PC-9 (cell line): Measurements from ENCODE around the gene FIBCD1. TPM values are rescaled to one million over a fixed set of nuclear protein-coding genes. Genes with fewer than 3 reads are reported as not detected.

ENCODE experiments used
- BruUV-seq: library from RNA; stranded (reverse); fragments of 400-500 nt; replicated peaks from 2 replicates; lab custom pipeline; 2021; lab: Mats Ljungman, UMichigan
- CTCF ChIA-PET: fragments of 300-600 bp; sonication (Branson Sonifier 250); formaldehyde crosslinking; loops from one replicate; lab custom pipeline; 2022; ENCODE audit warnings: antibody characterized with exemption; lab: Charles Lee
- POLR2A ChIA-PET: fragments of 300-600 bp; sonication (Branson Sonifier 250); formaldehyde crosslinking; loops from one replicate; lab custom pipeline; 2022; ENCODE audit warnings: antibody characterized with exemption; ENCODE audit not compliant: unreplicated experiment; lab: Charles Lee
- DNase-seq, 2 experiments: peaks; one replicate each; pipeline versions ENCODE4 v3.0.0 to v3.0.0-alpha.2; 2015 to 2022; ENCODE audit warnings: mixed read lengths in 1 of 2
- H2AFZ ChIP-seq: fragments of 200-600 bp; sonication (generic); 2 replicates; pipeline ENCODE4 v1.8.1; 2017; ENCODE audit warnings: antibody characterized with exemption
- H3F3A ChIP-seq: fragments of 200-600 bp; sonication (generic); 2 replicates; pipeline ENCODE4 v1.8.1; 2017; ENCODE audit warnings: antibody characterized with exemption, mild to moderate bottlenecking, low read depth; ENCODE audit not compliant: insufficient read depth
- H3K27ac ChIP-seq: fragments of 200-600 bp; sonication (generic); 2 replicates; pipeline ENCODE4 v1.6.1; 2016; ENCODE audit warnings: mixed run types
- H3K27me3 ChIP-seq: fragments of 200-600 bp; sonication (generic); 2 replicates; pipeline ENCODE4 v1.6.1; 2016; ENCODE audit warnings: low read depth, mixed run types; ENCODE audit not compliant: insufficient read depth
- H3K36me3 ChIP-seq: fragments of 200-600 bp; sonication (generic); 2 replicates; pipeline ENCODE4 v1.6.1; 2016; ENCODE audit warnings: low read depth, mixed run types
- H3K4me1 ChIP-seq: fragments of 200-600 bp; sonication (generic); replicated peaks from 2 replicates; pipeline ENCODE4 v1.6.1; 2016; ENCODE audit warnings: mixed run types; ENCODE audit not compliant: insufficient read depth
- H3K4me2 ChIP-seq: fragments of 200-600 bp; sonication (generic); 2 replicates; pipeline ENCODE4 v1.6.1; 2017; ENCODE audit warnings: mixed run types
- H3K4me3 ChIP-seq: fragments of 200-600 bp; sonication (generic); 2 replicates; pipeline ENCODE4 v1.6.1; 2016; ENCODE audit warnings: mixed run types
- H3K79me2 ChIP-seq: fragments of 200-600 bp; sonication (generic); 2 replicates; pipeline ENCODE4 v1.6.1; 2017; ENCODE audit warnings: low read depth, mixed run types
- H3K9me2 ChIP-seq: fragments of 200-600 bp; sonication (generic); 2 replicates; pipeline ENCODE4 v1.8.1; 2017; ENCODE audit warnings: mild to moderate bottlenecking; ENCODE audit not compliant: insufficient read depth
- H3K9me3 ChIP-seq: fragments of 200-600 bp; sonication (generic); 2 replicates; pipeline ENCODE4 v1.8.1; 2016; ENCODE audit warnings: low read depth; ENCODE audit not compliant: insufficient read depth
- H4K20me1 ChIP-seq: fragments of 200-600 bp; sonication (generic); 2 replicates; pipeline ENCODE4 v1.8.1; 2017; ENCODE audit not compliant: insufficient read depth
- CTCF ChIP-seq: fragments of 200-600 bp; sonication (generic); conservative IDR thresholded peaks from 2 replicates; pipeline ENCODE4 v1.6.1; 2017; ENCODE audit warnings: mixed run types, antibody characterized with exemption, mild to moderate bottlenecking, moderate library complexity
- EZH2 ChIP-seq: fragments of 200-600 bp; sonication (generic); IDR thresholded peaks from 2 replicates; pipeline ENCODE4 v1.8.0; 2017; ENCODE audit warnings: antibody characterized with exemption, low read depth
- intact Hi-C: fragments of 100-400 bp; cut with micrococcal nuclease; formaldehyde crosslinking; loops from one replicate; pipeline ENCODE4 v1.10.0; 2022; ENCODE audit not compliant: unreplicated experiment
- total RNA-seq: library from RNA; stranded (reverse); gene quantifications from 2 replicates; pipeline ENCODE4 v1.2.3, GENCODE V29; 2021

FIBCD1 gene
- total RNA-seq, 1 experiment from 2014 or later = 2.7 TPM

DNA sequence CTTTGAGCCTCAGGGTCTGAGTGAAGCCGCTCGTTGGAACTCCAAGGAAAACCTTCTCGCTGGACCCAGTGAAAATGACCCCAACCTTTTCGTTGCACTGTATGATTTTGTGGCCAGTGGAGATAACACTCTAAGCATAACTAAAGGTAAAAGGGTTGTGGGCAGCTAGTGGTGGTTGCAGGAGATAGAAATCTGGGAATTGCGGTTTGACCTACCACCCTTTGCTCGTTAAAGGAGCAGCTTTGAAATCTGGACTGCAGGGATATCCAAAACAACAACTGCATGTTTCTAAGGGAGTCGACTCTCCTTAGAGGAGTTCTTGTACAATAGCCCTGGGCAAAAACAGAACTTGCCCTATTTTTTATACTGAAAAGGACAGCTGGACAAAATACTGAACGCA is 85.0 kb downstream of the FIBCD1 start:
- no peaks in the 10 kb centered on the region for H3F3A ChIP-seq
- TF ChIP-seq EZH2 (no peak), CTCF (no peak)
- intact Hi-C loops = no loop called here
- no peaks in the 10 kb centered on the region for H3K9me2 ChIP-seq
- H3K79me2 ChIP-seq = peaks cover 11% of the 10 kb centered on the region; the same call in 1 of the 2 replicates
- H3K27me3 ChIP-seq = no peaks in the 10 kb centered on the region
- H3K4me1 ChIP-seq = no peaks in the 10 kb centered on the region
- H3K4me3 ChIP-seq = no peak overlapping the region
- H3K36me3 ChIP-seq = no peaks in the 10 kb centered on the region
- ChIA-PET POLR2A (interaction anchor here (0.6 kb wide), 1 partner anchor 158 kb away, joined by 3 read pairs; no protein-coding TSS in a partner anchor), CTCF (interaction anchor here (0.6 kb wide), 1 partner anchor 124 kb away, joined by 4 read pairs; no protein-coding TSS in a partner anchor)
- H2AFZ ChIP-seq = no peak overlapping the region
- DNase-seq = peak in 1 of 2 experiments; percentile 58
- H3K9me3 ChIP-seq = no peaks in the 10 kb centered on the region
- no peak overlapping the region for H3K4me2 ChIP-seq
- H4K20me1 ChIP-seq = peaks cover 11% of the 10 kb centered on the region; the same call in 1 of the 2 replicates
- no peak overlapping the region for H3K27ac ChIP-seq
- TSS peak; percentile 31 for BruUV-seq

GRCh38 chr9:130852801-130853200 is 86.2 kb downstream of the FIBCD1 start:
- POLR2A ChIA-PET = no interaction called here
- H3K79me2 ChIP-seq = peaks cover 22% of the 10 kb centered on the region

More at GRCh38 chr9:130852801-130853200, 86.2 kb downstream of the FIBCD1 start:
- Histone ChIP-seq H3K9me2 (no peaks in the 10 kb centered on the region), H3K4me3 (no peak overlapping the region), H3K4me1 (no peaks in the 10 kb centered on the region), H3K27me3 (no peaks in the 10 kb centered on the region), H2AFZ (no peak overlapping the region), H3K27ac (no peak overlapping the region), H3K4me2 (no peak overlapping the region), H3F3A (no peaks in the 10 kb centered on the region), H3K36me3 (no peaks in the 10 kb centered on the region), H4K20me1 (peaks cover 11% of the 10 kb centered on the region), H3K9me3 (no peaks in the 10 kb centered on the region)
- no TSS peak for BruUV-seq
- intact Hi-C loops = no loop called here
- no peak for TF ChIP-seq EZH2
- no peak for TF ChIP-seq CTCF
- CTCF ChIA-PET = no interaction called here
- no peak for DNase-seq

Other genes starting within 250 kb of the FIBCD1 start
- 49.5 and 52.0 TPM in 2 replicates for gene EXOSC2, start 245.5 kb downstream of the FIBCD1 start, total RNA-seq
- gene ABL1, start 104.0 kb downstream of the FIBCD1 start, total RNA-seq = 48.6 and 54.8 TPM in 2 replicates
- not detected in 2 replicates for gene QRFP, start 42.4 kb downstream of the FIBCD1 start, total RNA-seq
- gene LAMC3, start 69.9 kb upstream of the FIBCD1 start, total RNA-seq = 0.38 and 0.41 TPM in 2 replicates
- gene AIF1L, start 157.3 kb upstream of the FIBCD1 start, total RNA-seq = 85.2 and 87.3 TPM in 2 replicates
- gene NUP214, start 186.3 kb upstream of the FIBCD1 start, total RNA-seq = 49.6 and 59.0 TPM in 2 replicates